ENCODE measurements around the gene GCK. TPM values are rescaled to one million over a fixed set of nuclear protein-coding genes. Genes with fewer than 3 reads are reported as not detected.

The GCK gene
- total and polyA plus RNA-seq, 11 donors, result 0.54 to 5.7 (median 1.9) TPM

- H3K36me3 ChIP-seq, result peaks cover 0 to 11% (median 0%) of the 10 kb centered on the region in 9 donors
- intact Hi-C loops (cut with DNase I), result no loop called here
- no peak overlapping the region for H3K27ac ChIP-seq
- TF ChIP-seq POLR2A (IDR thresholded peaks at IDR 0.05), result no peak
- TF ChIP-seq, protein P1, sequence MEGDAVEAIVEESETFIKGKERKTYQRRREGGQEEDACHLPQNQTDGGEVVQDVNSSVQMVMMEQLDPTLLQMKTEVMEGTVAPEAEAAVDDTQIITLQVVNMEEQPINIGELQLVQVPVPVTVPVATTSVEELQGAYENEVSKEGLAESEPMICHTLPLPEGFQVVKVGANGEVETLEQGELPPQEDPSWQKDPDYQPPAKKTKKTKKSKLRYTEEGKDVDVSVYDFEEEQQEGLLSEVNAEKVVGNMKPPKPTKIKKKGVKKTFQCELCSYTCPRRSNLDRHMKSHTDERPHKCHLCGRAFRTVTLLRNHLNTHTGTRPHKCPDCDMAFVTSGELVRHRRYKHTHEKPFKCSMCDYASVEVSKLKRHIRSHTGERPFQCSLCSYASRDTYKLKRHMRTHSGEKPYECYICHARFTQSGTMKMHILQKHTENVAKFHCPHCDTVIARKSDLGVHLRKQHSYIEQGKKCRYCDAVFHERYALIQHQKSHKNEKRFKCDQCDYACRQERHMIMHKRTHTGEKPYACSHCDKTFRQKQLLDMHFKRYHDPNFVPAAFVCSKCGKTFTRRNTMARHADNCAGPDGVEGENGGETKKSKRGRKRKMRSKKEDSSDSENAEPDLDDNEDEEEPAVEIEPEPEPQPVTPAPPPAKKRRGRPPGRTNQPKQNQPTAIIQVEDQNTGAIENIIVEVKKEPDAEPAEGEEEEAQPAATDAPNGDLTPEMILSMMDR (IDR thresholded peaks at IDR 0.05), result no peak
- H3K9me3 ChIP-seq, result no peaks in the 10 kb centered on the region
- H3K4me1 ChIP-seq, result no peaks in the 10 kb centered on the region
- H3K27me3 ChIP-seq, result peaks cover 0 to 14% (median 0%) of the 10 kb centered on the region in 9 donors
- no peak for ATAC-seq
- DNase-seq, result peak in 2 of 5 donors; percentile 25 to 62
- 56 to 64% (median 61%) methylated on average over 29 to 30 of the region's 30 CpGs for WGBS, 4 donors
- no peak overlapping the region for H3K4me3 ChIP-seq
Observed at GRCh38 chr7:44221231-44221791, 32.1 kb upstream of the GCK start.

DNA sequence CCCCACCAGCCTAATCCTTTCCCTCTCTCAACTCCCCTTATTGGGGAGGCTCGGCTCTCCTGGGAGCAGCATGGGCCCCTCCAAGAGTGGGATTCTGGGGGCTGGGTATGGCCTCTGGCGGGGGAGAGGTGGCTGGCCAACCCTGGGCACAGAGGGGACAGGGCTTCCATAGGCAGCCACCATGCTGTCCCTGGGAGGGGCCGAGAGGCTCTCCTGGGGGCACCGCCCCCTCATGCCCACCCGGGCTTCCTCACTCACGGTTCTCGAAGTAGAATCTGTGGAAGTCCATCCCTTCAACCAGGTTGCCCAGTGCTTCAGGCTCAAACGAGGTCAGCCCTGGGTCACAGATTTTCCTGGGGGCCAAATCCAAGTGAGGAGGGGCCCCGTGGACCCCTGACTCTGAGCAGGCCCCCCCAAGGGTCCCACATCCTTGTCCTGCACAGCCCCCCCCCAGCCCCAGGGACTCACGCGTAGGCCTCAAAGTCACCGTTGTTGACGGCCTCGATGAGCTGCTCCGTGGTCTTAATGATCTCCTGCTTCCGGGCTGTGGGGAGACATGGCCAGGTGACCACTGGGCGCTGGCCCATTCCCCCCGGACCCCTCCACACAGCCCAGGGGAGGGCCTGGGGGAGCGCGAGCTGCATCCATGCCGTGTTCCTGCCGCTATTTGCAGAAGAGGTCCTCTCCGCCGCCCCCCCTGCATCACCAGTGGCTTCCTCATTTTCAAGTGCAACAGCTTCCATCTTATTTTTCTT is 31.3 kb upstream of the GCK start:
- intact Hi-C loops (cut with DNase I), result no loop called here
- Histone ChIP-seq H3K9me3 (no peaks in the 10 kb centered on the region), H3K4me1 (no peaks in the 10 kb centered on the region), H3K36me3 (peaks cover 0 to 11% (median 0%) of the 10 kb centered on the region in 9 donors), H3K27me3 (peaks cover 0 to 6% (median 0%) of the 10 kb centered on the region in 9 donors), H3K4me3 (no peak overlapping the region), H3K27ac (no peak overlapping the region)
- TF ChIP-seq, protein P1 (IDR thresholded peaks at IDR 0.05), result no peak
- TF ChIP-seq POLR2A (IDR thresholded peaks at IDR 0.05), result no peak
- peak in 2 of 5 donors; percentile 19 to 53 for DNase-seq
- 89 to 94% (median 91%) methylated on average over 11 to 24 of the region's 24 CpGs for WGBS, 4 donors
- no peak for ATAC-seq

DNA sequence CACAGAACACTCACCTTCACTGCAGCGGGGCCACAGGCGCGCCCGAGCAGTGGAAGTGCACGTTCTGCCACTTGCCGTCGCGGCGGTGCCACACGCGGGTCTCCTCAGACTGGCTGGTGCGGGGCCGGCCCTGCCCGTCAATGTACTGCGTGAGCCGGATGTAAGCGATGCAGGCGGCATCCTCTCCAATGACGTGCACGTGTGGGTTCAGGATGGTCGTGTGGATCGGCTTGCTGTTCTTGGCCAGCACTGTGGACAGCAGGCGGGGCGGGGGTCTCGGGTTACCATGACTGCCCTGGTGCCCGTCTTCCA is 30.8 kb upstream of the GCK start:
- TF ChIP-seq POLR2A (IDR thresholded peaks at IDR 0.05), result no peak
- TF ChIP-seq, protein P1 (IDR thresholded peaks at IDR 0.05), result no peak
- WGBS, 4 donors, result 90 to 94% (median 92%) methylated on average over 19 to 26 of the region's 26 CpGs
- Histone ChIP-seq H3K4me1 (no peaks in the 10 kb centered on the region), H3K36me3 (peaks cover 0 to 11% (median 0%) of the 10 kb centered on the region in 9 donors), H3K27me3 (peaks cover 0 to 3% (median 0%) of the 10 kb centered on the region in 9 donors), H3K4me3 (no peak overlapping the region), H3K9me3 (no peaks in the 10 kb centered on the region), H3K27ac (no peak overlapping the region)
- intact Hi-C loops (cut with DNase I), result no loop called here
- DNase-seq (peak in 2 of 5 donors; percentile 27 to 28), ATAC-seq (no peak)

GRCh38 chr7:44219371-44220045 is 30.3 kb upstream of the GCK start:
- peaks cover 0 to 11% (median 0%) of the 10 kb centered on the region in 9 donors for H3K36me3 ChIP-seq
- no peaks in the 10 kb centered on the region for H3K9me3 ChIP-seq
- no peaks in the 10 kb centered on the region for H3K27me3 ChIP-seq
- peaks cover 0 to 2% (median 0%) of the 10 kb centered on the region in 12 donors for H3K4me1 ChIP-seq
- peak in 2 of 5 donors; percentile 22 to 51 for DNase-seq
- ATAC-seq, result no peak
- no peak overlapping the region for H3K4me3 ChIP-seq
- 96 to 98% (median 96%) methylated on average over 12 to 18 of the region's 18 CpGs for WGBS, 4 donors
- TF ChIP-seq, protein P1 (IDR thresholded peaks at IDR 0.05), result no peak
- no peak for TF ChIP-seq POLR2A (IDR thresholded peaks at IDR 0.05)
- H3K27ac ChIP-seq, result no peak overlapping the region
- intact Hi-C loops (cut with DNase I), result no loop called here

Measured in heart left ventricle (tissue), 16 donors.